Testis (tissue), 2 donors: ENCODE measurements around the gene PRKCG.
"Not testable (repeated sequence)": the region's sequence is repeated elsewhere in the genome, so short reads cannot be mapped to it uniquely, and the experiment has no call there.

Experiments
- POLR2A ChIP-seq: fragments of 450-650 bp; IDR thresholded peaks from one replicate; pipeline ENCODE4 v1.6.1; 2017; ENCODE audit warnings: antibody characterized with exemption, mild to moderate bottlenecking, moderate library complexity
- TF ChIP-seq, protein P1 (sequence below), 3 experiments: fragments of 450-650 bp in 2 of 3; fragments of 200-600 bp in 1 of 3; sonication (generic) in 1 of 3; IDR thresholded peaks; one replicate each; pipeline ENCODE4 v1.5.1; 2016 to 2019; ENCODE audit warnings: antibody characterized with exemption in 3 of 3, mild to moderate bottlenecking in 2 of 3, moderate library complexity in 1 of 3

DNA sequence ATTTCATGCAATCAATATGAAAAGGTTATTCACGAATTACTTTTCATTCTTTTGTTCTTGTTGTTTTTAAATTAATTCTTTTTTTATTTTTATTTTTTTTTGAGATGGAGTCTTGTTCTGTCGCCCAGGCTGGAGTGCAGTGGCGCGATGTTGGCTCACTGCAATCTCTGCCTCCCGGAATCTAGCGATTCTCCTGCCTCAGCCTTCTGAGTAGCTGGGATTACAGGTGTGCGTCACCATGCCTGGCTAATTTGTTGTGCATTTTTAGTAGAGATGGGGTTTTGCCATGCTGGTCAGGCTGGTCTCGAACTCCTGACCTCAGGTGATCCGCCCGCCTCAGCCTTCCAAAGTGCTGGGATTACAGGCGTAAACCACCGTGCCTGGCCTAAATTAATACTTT is 41.8 kb upstream of the PRKCG start:
- not testable (repeated sequence) for TF ChIP-seq POLR2A
- TF ChIP-seq, protein P1, sequence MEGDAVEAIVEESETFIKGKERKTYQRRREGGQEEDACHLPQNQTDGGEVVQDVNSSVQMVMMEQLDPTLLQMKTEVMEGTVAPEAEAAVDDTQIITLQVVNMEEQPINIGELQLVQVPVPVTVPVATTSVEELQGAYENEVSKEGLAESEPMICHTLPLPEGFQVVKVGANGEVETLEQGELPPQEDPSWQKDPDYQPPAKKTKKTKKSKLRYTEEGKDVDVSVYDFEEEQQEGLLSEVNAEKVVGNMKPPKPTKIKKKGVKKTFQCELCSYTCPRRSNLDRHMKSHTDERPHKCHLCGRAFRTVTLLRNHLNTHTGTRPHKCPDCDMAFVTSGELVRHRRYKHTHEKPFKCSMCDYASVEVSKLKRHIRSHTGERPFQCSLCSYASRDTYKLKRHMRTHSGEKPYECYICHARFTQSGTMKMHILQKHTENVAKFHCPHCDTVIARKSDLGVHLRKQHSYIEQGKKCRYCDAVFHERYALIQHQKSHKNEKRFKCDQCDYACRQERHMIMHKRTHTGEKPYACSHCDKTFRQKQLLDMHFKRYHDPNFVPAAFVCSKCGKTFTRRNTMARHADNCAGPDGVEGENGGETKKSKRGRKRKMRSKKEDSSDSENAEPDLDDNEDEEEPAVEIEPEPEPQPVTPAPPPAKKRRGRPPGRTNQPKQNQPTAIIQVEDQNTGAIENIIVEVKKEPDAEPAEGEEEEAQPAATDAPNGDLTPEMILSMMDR (IDR thresholded peaks at IDR 0.05) = not testable (repeated sequence)
